GM18505 (cell line): ENCODE data around the gene FOXN3.

Source experiments
- ATAC-seq: cut with Tn5 transposase; IDR thresholded peaks from one replicate; pipeline ENCODE4 v1.9.1; 2021; ENCODE audit not compliant: unreplicated experiment
- POLR2A ChIP-seq: IDR thresholded peaks from 4 replicates; pipeline ENCODE4 v1.6.1; 2011; ENCODE audit warnings: borderline replicate concordance; ENCODE audit not compliant: insufficient read depth, insufficient read length; ENCODE audit errors: extremely low read depth

Gene FOXN3

DNA sequence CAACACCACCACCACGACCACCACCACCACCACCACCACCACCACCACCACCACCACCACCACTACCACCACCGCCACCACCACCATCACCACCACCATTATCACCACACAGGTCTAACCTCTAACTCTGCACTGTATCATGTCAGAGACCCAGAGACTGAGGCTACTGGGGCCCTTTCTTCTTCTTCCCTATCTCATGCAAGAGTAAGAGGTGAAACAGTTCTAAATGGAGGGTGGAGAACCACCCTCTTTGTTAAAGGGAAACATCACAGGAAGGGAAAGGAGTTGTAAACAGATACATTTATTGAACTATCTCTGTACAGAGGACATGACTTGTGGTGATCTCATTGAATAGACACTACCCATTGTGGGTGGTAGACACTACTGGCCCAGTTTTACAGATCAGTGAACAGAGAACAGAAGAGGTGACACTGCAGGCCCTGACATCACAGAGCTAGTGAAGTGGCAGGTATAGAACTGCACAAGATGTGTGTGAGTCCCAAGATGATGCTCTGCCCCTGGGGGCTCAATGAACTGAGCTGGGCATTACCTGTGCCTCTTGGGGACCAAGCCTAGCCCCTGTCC lies 91.6 kb downstream of the FOXN3 start:
- ATAC-seq, result no peak
- TF ChIP-seq POLR2A, result no peak

GRCh38 chr14:89324501-89325298 lies 92.3 kb downstream of the FOXN3 start:
- peak; percentile 71 for ATAC-seq
- no peak for TF ChIP-seq POLR2A

- TF ChIP-seq POLR2A, result no peak
- no peak for ATAC-seq
Measured at GRCh38 chr14:89320381-89321000, 96.5 kb downstream of the FOXN3 start.

- ATAC-seq, result no peak
- TF ChIP-seq POLR2A, result no peak
Measured at GRCh38 chr14:89319687-89320086, 97.3 kb downstream of the FOXN3 start.

GRCh38 chr14:89317051-89317691 lies 99.9 kb downstream of the FOXN3 start:
- peak; percentile 77 for ATAC-seq
- TF ChIP-seq POLR2A, result no peak

- ATAC-seq, result no peak
Measured at GRCh38 chr14:89315493-89316470, 101.3 kb downstream of the FOXN3 start.

GRCh38 chr14:89314274-89314673 lies 102.8 kb downstream of the FOXN3 start:
- no peak for ATAC-seq
- TF ChIP-seq POLR2A, result no peak

More at GRCh38 chr14:89315493-89316470, 101.3 kb downstream of the FOXN3 start:
- TF ChIP-seq POLR2A, result no peak

DNA sequence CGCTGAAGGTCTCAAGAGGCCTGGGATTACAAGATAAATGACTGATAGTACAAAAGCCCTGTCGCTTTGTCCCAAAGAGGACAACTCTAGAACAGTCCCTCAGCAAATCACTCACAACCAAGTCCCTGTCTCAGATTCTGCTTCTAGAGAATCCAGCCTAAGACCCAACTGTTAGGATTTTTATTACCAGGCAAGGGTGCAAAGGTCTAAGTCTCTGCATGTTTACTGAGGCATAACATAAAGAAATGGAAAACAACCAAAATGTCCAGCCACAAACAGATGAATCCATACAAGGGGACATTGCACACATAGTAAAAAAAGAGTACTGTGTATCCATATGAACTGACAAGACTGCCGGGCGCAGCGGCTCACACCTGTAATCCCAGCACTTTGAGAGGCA lies 104.1 kb downstream of the FOXN3 start:
- ATAC-seq, result no peak
- TF ChIP-seq POLR2A, result no peak

DNA sequence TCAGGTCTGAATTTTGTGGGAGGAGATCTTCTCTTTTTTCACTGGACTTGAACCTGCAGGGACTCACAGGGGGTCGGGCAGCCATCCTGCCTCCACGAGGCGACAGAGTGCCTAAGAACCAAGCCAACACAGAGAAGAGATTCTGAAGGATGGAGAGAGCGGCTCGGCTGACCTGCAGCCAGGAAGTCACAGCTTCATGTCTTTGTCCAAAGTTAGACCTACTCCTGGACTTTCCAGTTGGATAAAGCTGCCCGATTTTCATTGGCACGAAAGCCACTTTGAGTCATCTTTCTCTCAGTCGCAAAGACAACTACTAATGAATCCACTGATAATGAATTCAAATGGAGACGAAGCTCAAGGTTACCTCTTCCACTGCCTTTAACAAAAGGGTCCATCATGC lies 106.8 kb downstream of the FOXN3 start:
- ATAC-seq, result no peak
- no peak for TF ChIP-seq POLR2A

GRCh38 chr14:89309670-89310177 lies 107.3 kb downstream of the FOXN3 start:
- ATAC-seq, result no peak

GRCh38 chr14:89308232-89308959 lies 108.6 kb downstream of the FOXN3 start:
- TF ChIP-seq POLR2A, result no peak
- ATAC-seq, result peak; percentile 43

More at GRCh38 chr14:89309670-89310177, 107.3 kb downstream of the FOXN3 start:
- no peak for TF ChIP-seq POLR2A

DNA sequence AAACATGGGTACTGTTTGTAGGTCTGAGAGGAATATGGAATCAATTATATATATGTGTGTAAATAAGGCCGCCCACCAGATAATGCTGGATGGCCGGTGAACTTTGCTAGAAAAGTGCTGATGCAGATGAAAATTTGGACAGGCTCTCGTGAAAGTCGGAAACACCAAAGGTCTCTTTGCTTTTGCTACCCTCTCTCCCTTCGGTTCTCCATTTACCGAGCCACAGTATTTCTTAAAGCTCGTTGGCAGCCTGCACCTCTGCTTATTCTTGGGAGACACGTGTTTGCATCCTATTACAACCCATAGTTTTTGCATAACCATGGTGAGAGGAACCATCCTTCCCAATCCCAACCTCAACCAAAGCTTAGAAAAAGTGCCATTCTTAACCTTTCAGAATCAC lies 109.6 kb downstream of the FOXN3 start:
- ATAC-seq, result no peak
- TF ChIP-seq POLR2A, result no peak
